Liver (tissue), 3 donors: Measurements from ENCODE around the gene ANGEL2.
"Not testable (repeated sequence)": the region's sequence is repeated elsewhere in the genome, so short reads cannot be mapped to it uniquely, and the experiment has no call there.

Source experiments
- EGR1 ChIP-seq, 2 donors: IDR thresholded peaks; 2 replicates each; pipeline ENCODE4 v1.6.1; 2016 to 2018; ENCODE audit warnings: antibody characterized with exemption in 2 of 2, low read depth in 2 of 2
- FOXA1 ChIP-seq: IDR thresholded peaks from 2 replicates; pipeline ENCODE4 v1.6.1; 2016; ENCODE audit warnings: antibody characterized with exemption
- GABPA ChIP-seq, 2 donors: IDR thresholded peaks in 1 of 2; conservative IDR thresholded peaks in 1 of 2; 2 replicates each; pipeline ENCODE4 v1.6.1; 2016; ENCODE audit warnings: antibody characterized with exemption in 2 of 2, mild to moderate bottlenecking in 1 of 2, moderate library complexity in 1 of 2
- HNF4A ChIP-seq, 2 donors: conservative IDR thresholded peaks; 2 replicates each; pipeline ENCODE4 v1.6.1; 2016; ENCODE audit warnings: antibody characterized with exemption in 2 of 2, mild to moderate bottlenecking in 2 of 2
- JUND ChIP-seq, 2 donors: IDR thresholded peaks; 2 replicates each; pipeline ENCODE4 v1.6.1; 2016; ENCODE audit warnings: antibody characterized with exemption in 2 of 2
- RAD21 ChIP-seq, 2 donors: IDR thresholded peaks; 2 replicates each; pipeline ENCODE4 v1.6.1; 2016; ENCODE audit warnings: antibody characterized with exemption in 2 of 2, mild to moderate bottlenecking in 2 of 2
- RXRA ChIP-seq, 2 donors: IDR thresholded peaks; 2 replicates each; pipeline ENCODE4 v1.6.1; 2017 to 2018; ENCODE audit warnings: antibody characterized with exemption in 2 of 2, mild to moderate bottlenecking in 1 of 2
- TAF1 ChIP-seq: conservative IDR thresholded peaks from 2 replicates; pipeline ENCODE4 v1.6.1; 2016; ENCODE audit warnings: antibody characterized with exemption, mild to moderate bottlenecking
- YY1 ChIP-seq: IDR thresholded peaks from 2 replicates; pipeline ENCODE4 v1.6.1; 2016; ENCODE audit warnings: antibody characterized with exemption, mild to moderate bottlenecking
- TF ChIP-seq, protein P1 (sequence below): fragments of 150-350 bp; IDR thresholded peaks from 2 replicates; pipeline ENCODE4 v1.5.1; 2017; ENCODE audit warnings: improper control_type of control experiment, low read depth, low read length; ENCODE audit not compliant: missing input control
- TF ChIP-seq, protein P2 (sequence below): IDR thresholded peaks from 2 replicates; pipeline ENCODE4 v1.6.1; 2016; ENCODE audit warnings: antibody characterized with exemption
- TF ChIP-seq, protein P3 (sequence below): IDR thresholded peaks from 2 replicates; pipeline ENCODE4 v1.6.1; 2016; ENCODE audit warnings: antibody characterized with exemption
- TF ChIP-seq, protein P4 (sequence below): IDR thresholded peaks from 2 replicates; pipeline ENCODE4 v1.6.1; 2016; ENCODE audit warnings: antibody characterized with exemption, mild to moderate bottlenecking
- TF ChIP-seq, protein P5 (sequence below): IDR thresholded peaks from 2 replicates; pipeline ENCODE4 v1.6.1; 2016; ENCODE audit warnings: antibody characterized with exemption
- donor health status: healthy.
- donor health status: healthy.

DNA sequence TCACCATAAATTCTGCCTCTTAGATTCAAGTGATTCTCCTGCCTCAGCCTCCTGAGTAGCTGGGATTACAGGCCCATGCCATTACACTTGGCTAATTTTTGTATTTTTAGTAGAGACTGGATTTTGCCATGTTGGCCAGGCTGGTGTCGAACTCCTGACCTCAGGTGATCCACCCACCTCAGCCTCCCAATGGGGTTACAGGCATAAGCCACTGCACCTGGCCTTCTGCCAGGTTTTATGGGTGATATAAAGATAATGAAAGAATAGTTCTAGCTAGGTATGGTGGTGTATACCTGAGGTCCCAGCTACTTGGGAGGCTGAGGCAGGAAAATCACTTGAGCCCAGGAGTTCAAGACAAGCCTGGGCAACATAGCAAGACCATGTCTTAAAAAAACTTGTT, 50.7 kb downstream of the ANGEL2 start:
- TF ChIP-seq, protein P1, sequence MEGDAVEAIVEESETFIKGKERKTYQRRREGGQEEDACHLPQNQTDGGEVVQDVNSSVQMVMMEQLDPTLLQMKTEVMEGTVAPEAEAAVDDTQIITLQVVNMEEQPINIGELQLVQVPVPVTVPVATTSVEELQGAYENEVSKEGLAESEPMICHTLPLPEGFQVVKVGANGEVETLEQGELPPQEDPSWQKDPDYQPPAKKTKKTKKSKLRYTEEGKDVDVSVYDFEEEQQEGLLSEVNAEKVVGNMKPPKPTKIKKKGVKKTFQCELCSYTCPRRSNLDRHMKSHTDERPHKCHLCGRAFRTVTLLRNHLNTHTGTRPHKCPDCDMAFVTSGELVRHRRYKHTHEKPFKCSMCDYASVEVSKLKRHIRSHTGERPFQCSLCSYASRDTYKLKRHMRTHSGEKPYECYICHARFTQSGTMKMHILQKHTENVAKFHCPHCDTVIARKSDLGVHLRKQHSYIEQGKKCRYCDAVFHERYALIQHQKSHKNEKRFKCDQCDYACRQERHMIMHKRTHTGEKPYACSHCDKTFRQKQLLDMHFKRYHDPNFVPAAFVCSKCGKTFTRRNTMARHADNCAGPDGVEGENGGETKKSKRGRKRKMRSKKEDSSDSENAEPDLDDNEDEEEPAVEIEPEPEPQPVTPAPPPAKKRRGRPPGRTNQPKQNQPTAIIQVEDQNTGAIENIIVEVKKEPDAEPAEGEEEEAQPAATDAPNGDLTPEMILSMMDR = not testable (repeated sequence)
- not testable (repeated sequence) for TF ChIP-seq GABPA (IDR thresholded peaks at IDR 0.05 in 1 of 2, conservative IDR thresholded peaks at IDR 0.05 in 1 of 2); JUND (IDR thresholded peaks at IDR 0.05); RAD21 (IDR thresholded peaks at IDR 0.05); TAF1; FOXA1; HNF4A (conservative IDR thresholded peaks at IDR 0.05); RXRA (IDR thresholded peaks at IDR 0.05); YY1; EGR1 (IDR thresholded peaks at IDR 0.05; ENCODE audit: low read depth in 2 of 2)
- TF ChIP-seq, protein P2, sequence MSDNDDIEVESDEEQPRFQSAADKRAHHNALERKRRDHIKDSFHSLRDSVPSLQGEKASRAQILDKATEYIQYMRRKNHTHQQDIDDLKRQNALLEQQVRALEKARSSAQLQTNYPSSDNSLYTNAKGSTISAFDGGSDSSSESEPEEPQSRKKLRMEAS = not testable (repeated sequence)
- TF ChIP-seq, protein P3, sequence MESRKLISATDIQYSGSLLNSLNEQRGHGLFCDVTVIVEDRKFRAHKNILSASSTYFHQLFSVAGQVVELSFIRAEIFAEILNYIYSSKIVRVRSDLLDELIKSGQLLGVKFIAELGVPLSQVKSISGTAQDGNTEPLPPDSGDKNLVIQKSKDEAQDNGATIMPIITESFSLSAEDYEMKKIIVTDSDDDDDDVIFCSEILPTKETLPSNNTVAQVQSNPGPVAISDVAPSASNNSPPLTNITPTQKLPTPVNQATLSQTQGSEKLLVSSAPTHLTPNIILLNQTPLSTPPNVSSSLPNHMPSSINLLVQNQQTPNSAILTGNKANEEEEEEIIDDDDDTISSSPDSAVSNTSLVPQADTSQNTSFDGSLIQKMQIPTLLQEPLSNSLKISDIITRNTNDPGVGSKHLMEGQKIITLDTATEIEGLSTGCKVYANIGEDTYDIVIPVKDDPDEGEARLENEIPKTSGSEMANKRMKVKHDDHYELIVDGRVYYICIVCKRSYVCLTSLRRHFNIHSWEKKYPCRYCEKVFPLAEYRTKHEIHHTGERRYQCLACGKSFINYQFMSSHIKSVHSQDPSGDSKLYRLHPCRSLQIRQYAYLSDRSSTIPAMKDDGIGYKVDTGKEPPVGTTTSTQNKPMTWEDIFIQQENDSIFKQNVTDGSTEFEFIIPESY = not testable (repeated sequence)
- TF ChIP-seq, protein P4, sequence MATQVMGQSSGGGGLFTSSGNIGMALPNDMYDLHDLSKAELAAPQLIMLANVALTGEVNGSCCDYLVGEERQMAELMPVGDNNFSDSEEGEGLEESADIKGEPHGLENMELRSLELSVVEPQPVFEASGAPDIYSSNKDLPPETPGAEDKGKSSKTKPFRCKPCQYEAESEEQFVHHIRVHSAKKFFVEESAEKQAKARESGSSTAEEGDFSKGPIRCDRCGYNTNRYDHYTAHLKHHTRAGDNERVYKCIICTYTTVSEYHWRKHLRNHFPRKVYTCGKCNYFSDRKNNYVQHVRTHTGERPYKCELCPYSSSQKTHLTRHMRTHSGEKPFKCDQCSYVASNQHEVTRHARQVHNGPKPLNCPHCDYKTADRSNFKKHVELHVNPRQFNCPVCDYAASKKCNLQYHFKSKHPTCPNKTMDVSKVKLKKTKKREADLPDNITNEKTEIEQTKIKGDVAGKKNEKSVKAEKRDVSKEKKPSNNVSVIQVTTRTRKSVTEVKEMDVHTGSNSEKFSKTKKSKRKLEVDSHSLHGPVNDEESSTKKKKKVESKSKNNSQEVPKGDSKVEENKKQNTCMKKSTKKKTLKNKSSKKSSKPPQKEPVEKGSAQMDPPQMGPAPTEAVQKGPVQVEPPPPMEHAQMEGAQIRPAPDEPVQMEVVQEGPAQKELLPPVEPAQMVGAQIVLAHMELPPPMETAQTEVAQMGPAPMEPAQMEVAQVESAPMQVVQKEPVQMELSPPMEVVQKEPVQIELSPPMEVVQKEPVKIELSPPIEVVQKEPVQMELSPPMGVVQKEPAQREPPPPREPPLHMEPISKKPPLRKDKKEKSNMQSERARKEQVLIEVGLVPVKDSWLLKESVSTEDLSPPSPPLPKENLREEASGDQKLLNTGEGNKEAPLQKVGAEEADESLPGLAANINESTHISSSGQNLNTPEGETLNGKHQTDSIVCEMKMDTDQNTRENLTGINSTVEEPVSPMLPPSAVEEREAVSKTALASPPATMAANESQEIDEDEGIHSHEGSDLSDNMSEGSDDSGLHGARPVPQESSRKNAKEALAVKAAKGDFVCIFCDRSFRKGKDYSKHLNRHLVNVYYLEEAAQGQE = not testable (repeated sequence)
- TF ChIP-seq, protein P5, sequence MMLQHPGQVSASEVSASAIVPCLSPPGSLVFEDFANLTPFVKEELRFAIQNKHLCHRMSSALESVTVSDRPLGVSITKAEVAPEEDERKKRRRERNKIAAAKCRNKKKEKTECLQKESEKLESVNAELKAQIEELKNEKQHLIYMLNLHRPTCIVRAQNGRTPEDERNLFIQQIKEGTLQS = not testable (repeated sequence)
